TTC549 (cell line): ENCODE data around the gene CUX1.
"Not testable (repeated sequence)": the region's sequence is repeated elsewhere in the genome, so short reads cannot be mapped to it uniquely, and the experiment has no call there.

Source experiments
- FAIRE-seq: peaks from 2 replicates; lab custom pipeline; 2012; peaks lifted over from hg19 to GRCh38; lab: Jason Lieb, UNC

The CUX1 gene

DNA sequence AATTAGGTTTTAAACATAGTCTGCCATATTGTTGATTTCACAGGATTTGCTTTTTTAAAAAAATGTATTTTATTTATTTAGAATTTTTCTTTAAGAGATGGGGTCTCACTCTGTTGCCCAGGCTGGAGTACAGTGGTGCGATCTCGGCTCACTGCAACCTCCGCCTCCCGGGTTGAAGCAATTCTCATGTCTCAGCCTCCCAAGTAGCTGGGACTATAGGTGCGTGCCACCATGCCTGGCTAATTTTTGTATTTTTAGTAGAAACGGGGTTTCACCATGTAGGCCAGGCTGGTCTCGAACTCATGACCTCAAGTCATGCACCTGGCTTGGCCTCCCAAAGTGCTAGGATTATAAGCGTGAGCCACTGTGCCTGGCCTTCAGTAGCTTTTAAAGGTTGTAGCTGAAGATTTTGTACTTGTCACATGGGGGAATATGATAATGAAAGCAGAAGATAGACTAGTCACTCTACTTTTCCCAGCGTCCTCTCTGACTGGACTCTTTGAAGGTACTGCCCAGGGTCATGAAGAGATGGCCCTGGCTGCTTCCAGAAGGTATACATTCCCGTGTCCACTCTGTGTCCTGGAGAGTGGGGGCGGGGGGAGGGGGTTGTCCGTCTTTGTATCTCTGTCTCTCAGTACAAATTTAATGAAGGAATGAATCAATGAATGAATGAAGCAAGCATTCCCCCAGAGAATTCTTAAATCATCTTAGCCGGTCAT lies 194.8 kb downstream of the CUX1 start:
- not testable (repeated sequence) for FAIRE-seq

DNA sequence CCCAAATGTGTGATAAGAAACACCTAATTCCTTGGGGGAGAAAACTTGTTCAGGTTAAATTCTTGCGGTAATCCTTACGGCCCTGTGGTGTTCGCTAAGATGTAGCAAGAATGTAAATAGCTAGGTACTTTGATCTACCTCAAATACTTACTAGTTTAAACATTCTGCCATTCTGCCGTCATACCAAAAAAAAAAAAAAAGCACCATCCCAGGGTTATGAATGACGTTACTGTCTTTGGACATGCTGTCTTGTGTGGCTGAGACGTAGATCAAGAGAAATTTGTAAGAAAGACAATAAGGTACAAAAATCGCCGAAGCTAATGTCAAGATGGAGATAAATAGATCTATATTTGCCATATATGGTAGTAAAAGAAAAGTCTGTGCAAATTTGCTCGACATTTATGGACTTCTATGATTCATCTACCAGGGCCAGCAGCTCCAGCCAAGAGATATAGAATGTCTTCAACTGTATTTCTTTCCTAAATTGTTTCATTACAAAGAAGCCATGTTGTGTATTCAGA lies 195.6 kb downstream of the CUX1 start:
- no peak for FAIRE-seq

DNA sequence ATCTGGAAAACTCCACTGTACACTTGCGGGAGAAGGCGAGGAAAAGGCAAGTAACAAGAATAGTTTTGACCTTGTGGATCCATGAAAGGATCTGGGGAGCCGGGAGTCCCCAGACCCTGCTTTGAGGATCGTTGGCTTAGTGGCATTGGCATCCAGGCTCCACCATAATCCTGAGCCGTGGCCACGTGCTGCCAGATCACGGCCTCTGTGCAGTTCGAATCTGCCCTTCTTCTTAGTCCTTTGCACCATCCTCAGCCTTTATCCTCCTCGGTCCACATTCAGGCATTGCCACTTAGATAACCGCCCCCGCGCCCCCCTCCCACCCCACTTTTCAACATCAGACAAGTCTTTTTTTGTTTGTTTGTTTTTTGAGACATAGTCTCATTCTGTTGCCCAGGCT lies 201.4 kb downstream of the CUX1 start:
- FAIRE-seq: no peak

DNA sequence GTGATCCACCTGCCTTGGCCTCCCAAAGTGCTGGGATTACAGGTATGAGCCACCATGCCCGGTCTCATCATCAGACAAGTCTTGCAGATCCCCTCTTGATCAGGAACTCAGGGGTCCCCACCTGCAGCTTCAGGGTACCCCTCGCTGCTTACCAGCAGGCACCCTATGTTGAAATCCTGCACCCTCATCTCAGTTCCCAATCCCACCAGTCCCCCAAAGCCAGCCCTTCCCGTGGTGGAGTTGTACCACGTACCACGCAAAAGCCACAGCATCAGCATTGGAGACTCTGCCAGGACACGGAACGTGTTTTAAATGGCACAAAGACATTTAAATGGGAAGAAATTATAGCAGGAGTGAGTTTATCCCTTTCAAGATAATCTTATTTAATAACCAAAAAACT lies 202.0 kb downstream of the CUX1 start:
- FAIRE-seq: no peak

DNA sequence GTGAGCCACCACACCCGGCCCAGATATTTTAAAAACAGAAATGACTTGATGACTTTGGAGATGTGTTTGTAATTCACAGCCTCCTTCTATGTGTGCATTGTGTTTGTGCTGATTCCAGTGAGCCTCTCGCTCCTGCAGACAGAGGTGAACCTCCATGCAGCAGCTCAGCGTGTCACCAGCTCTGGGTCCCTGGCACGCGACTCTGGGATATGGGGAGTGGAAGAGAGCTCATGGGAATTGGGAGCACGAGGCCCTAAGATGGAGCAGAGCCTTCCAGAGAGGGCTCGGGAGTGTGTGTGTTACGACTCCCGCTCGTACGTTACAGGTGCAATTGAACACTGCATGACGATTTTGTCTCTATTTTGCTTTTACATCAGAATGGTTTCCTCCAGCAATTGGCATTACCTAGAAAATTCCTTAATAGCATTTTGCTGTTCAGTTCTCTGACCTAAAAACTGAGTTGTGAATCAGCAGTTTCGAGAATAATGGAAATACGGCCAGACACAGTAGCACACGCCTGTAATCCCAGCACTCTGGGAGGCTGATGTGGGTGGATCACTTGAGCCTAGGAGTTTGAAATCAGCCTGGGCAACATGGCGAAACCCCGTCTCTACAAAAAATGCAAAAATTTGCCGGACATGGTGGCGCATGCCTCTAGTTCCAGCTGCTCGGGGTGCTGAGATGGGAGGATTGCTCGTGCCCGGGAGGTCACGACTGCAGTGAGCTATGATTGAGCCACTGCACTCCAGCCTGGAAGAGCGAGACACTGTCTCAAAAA lies 204.6 kb downstream of the CUX1 start:
- FAIRE-seq: no peak

DNA sequence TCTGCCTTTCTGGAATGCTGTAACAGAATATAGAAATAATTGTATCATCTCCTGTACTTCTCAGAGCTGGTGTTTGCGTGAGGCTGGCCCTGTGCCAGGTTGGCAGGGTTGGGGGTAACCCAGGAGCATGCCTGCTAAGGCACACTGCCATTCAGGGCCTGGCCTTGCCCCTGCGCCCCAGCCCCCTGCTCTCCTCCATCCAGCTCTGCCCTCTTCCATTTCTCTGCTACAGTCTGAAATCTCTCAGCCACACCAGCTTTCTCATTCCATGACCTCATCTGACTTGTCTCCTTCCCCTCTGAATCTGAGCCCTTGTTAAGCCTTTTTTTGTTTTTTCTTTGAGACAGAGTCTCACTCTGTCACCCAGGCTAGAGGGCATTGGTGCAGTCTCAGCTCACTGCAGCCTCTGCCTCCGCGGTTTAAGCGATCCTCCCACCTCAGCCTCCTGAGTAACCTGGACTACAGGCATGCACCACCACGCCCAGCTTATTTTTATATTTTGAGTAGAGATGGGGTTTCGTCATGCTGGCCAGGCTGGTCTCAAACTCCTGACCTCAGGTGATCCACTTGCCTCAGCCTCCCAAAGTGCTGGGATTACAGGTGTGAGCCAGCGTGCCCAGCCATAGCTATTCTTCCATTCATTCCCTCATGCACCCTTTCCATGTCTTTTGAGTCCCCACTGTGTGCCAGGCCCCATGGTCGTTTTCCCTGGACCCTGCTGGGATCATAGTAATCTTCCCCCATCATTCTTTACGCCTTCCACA lies 206.8 kb downstream of the CUX1 start:
- no peak for FAIRE-seq

DNA sequence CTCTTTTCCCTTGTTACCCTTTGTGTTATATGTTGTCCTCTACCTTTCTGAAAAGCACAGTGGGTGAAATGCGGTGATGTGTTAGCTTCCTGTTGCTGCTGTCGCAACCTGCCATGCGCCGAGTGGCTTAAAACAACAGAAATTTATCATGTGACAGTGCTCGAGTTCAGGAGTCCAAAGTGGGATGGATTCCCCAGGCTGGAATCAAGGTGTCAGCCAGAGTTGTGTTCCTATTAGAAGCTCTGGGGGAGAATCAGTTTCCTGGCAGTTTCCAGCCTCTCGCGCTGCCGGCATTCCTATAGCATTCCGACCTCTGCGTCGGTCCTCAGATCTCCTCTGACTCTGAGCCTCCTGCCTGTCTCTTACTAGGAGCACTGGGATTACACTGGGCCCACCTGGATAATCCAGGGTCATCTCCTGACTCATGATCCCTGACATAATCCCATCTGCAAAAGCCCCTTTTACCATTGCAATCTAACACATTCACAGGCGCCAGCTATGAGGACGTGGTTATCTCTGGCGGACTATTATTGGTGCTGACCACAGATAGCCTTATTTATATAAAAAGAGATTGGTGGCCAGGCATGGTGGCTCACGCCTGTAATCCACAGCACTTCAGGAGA lies 207.5 kb downstream of the CUX1 start:
- no peak for FAIRE-seq

DNA sequence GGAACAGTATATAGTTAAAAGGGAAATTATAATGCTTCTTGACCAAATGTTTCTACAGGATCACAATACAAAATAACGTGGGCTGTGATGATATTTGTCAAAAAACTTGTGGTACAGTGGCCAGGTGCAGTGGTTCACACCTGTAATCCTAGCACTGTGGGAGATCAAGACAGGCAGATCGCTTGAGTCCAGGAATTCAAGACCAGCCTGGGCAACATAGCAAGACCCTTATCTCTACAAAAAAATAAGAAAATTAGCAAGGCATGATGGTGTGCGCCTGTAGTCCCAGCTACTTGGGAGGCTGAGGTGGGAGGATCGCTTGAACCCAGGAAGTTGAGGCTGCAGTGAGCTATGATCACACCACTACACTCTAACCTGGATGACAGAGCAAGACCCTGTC lies 208.4 kb downstream of the CUX1 start:
- not testable (repeated sequence) for FAIRE-seq

DNA sequence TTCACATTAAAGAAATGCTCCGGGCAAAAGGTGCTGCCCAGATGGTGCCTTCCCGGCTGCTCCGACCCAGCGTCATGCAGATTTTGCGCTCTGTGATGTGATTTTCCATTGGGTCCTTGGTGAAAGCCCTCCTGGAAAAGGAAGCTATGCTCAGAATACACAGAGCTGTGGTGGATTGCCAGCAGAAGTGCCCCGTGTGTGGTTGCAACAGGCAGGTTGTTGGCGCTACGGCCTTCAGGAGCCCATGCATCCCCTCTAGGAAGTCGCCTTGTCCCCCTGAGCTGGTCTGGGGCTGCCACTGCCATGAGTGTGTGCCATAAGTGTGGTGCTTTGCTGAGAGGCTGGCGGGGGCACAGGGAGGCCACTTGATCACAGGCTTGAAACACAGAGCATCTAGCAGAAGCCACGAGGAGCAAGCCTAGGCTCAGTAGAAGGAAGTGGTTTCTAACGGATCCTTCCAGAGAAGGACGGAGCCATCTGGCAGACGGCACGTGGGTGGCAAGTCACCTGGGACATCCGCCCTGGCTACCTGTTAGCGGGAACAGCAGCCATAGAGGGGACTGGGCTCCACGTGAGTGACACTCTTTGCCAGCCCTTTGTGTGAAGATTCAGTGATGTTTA lies 210.9 kb downstream of the CUX1 start:
- no peak for FAIRE-seq

DNA sequence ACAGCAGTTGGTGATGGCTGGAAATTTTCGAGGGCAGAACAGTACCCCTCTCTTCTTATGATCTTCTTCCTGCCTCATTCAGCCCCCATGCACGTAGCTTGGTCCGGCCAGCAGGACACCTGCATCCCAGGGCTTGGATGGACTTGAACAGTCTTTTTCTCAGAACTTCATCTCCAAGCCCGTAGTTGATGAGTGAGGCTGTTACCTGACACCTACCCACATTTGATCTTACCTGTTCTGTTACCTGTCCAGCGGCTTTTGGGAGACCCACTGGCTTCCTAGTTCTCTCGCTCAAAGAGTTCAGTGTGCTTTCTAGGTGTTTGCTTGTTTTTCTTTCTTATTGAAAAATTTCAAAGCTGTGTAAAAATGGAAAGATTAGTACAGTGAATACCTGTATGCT lies 212.2 kb downstream of the CUX1 start:
- no peak for FAIRE-seq

DNA sequence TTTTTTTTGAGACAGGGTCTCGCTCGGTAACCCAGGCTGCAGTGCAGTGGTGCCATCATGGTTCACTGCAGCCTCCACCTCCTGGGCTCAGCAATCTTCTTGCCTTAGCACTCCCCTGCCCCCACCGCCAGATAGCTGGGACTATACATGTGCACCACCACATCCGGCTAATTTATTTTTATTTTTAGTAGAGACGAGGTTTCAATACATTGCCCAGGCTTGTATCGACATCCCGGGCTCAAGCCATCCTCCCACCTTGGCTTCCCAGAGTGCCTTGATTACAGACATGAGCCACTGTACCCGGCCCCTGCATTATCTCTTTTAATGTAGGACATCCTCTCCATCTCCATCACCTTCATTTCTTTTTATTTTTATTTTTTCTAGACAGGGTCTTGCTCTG lies 213.3 kb downstream of the CUX1 start:
- no peak for FAIRE-seq

DNA sequence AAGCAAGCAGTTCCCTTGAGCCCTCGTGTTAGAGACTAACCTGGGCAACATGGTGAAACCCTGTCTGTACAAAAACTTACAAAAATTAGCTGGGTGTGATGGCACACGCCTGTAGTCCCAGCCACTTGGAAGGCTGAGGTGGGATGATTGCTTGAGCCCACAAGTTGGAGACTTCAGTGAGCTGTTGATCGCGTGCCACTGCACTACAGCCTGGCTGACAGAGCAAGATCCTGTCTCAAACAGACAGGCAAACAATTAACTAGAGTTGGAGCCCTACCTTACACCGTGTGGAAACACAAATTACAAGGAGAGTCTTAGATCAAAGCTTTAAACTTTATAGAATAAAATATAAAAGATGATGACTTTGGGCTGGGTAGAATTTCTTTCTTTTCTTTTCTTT lies 219.5 kb downstream of the CUX1 start:
- no peak for FAIRE-seq

DNA sequence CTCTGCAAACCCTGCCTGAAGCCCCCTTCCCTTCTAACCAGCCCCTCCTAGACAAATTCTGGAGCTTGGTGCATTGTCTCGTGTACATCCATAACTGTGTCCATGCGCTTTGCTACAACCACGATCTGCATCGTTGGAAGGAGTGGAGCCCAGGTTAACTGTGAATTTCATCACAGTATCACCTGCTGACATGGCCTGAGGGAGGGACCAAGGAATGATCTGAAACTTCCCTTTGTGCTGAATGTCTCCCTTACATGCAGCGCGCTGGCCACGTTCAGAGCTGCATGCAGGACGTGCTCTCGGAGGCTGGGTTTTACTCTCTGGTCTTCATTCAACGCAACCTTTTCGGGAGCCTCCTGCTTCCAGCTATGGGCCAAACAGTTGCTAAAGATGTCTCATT lies 222.3 kb downstream of the CUX1 start:
- no peak for FAIRE-seq

DNA sequence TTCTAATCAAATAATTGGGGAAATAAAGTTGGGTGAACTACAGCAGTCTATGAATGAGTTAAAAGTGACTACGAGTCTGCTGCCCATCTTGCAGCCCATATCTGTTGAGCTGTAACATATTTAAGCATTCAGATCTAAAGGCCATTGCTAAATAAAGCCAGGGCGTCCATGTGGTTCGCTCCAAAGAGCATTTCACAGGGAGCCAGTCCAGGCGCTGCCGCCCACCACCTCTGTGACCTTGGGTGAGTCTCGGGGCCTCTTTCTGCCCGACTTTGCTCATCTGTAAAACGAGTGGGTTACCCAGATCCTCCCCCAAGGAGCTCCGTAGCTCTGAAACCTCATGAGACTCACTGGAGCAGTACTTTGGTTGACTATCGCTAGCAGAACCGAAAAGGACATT lies 223.1 kb downstream of the CUX1 start:
- no peak for FAIRE-seq

DNA sequence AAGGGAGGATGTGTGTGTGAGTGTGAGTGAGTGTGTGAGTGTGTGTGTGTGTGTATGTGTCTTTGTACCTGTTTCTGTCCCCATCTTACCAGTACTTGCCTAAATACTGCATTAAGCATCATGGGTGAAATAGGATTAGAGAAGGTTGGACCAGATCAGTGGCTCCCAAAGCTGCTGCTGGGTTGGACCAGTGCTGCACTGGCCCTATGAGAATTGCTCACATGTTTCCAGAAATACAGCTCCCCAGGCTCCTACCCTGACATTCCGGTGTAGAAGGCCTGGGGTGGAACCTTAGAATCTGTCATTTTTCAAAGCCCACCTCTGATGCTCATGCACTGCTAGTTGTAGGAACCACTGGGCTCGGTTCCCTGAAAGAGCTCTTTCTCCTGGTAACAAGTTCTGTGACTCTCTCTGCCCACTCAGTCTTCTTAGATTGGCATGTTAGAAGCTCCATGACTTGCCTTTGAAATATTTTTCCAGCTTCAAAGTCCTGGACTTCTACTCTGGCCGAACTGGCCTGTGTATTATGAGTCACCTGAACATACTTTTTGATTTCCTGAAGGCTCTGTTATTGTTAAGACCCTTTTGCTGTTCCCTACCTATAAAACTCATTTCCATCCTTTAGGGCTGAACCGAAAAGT lies 224.7 kb downstream of the CUX1 start:
- no peak for FAIRE-seq

DNA sequence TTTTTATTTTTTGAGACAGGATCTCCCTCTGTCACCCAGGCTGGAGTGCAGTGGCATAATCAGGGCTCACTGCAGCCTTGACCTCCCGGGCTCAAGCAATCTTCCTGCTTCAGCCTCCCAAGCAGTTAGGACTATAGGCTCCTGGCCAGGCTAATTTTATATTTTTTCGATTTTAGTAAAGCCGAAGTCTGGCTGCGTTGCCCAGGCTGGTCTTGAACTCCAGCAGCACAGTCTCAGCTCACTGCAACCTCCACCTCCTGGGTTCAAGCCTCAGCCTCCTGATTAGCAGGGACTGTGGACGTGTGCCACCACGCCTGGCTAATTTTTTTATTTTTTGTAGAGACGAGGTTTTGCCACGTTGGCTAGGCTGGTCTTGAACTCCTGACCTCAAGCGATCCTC lies 225.4 kb downstream of the CUX1 start:
- not testable (repeated sequence) for FAIRE-seq

DNA sequence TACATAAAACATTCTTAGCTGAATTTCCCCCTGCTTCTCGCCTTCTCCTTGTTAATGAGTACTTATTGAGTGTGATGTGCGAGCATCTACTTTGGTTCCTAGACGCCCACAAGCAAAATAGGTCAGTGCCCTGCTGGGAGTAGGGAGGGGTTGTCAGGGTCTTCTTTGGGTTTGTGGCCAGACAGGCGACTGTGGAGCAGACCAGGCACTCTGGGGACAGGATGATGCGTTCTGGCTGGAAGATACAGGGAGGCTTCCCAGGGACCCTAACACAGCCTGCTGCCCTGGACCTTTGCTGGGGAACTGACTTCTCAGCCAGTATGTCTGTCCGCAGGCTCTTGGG lies 227.2 kb downstream of the CUX1 start:
- FAIRE-seq: no peak

DNA sequence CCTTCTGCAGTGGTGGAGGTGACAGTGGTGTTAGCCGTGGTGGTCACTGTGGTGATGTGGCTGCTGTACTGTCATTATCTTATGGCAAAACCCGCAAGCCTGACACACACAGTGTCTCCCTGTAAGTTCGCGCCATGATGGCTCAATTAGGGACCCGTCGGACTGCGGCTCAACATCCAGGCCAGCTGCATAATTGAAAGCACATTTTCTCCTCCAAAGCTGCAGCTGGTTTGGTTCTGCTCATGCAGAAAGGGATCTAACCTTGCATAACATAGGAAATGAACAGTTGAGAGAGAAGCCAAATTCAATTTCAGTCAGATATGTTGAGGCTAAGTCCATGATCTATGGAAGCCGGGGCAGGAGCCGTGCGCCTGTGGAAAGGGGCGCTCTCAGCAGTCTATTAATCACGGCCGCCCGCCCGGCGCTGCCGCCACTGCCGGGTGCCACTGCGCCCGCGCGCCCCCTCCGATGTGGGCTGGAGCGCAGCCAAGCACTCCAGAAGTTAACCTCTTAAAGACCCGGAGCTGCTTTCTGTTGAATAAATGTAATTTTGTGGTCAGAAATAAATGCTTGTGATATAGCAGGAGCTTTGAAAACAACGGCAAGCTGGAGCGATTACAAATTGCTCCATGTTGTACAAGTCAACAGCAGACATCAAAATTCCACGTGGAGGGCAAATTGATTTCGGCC lies 227.7 kb downstream of the CUX1 start:
- FAIRE-seq: no peak

DNA sequence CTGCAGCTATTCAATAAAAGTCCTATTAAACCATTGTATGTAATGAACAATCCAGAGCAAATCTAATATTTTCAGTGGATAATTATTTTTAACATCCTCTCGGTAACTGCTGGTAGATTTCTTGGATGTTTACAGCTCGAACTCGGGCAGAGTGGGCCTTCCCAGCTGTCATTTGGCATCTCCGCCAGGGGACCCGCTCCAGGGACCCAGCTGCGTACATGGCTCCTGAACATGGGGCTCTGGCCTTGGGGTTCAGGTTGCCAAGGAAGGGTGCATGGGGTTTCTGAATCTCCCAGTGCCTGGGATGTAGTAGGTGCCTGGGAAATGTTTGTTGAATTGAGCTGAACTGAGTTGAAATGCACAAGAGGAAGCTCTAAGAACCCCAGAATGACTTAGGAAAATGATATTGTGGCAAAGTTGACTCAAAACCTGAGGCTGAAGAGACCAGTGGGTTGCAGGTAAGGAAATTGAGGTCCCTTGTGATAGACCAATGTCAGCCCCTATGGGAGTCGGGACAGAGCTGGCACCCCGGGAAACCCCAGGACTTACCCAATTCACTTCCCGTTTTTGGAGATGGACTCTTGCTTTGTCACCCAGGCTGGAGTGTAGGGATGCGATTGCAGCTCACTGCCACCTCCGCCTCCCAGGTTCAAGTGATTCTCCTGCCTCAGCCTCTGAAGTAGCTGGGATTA lies 228.4 kb downstream of the CUX1 start:
- FAIRE-seq: no peak

DNA sequence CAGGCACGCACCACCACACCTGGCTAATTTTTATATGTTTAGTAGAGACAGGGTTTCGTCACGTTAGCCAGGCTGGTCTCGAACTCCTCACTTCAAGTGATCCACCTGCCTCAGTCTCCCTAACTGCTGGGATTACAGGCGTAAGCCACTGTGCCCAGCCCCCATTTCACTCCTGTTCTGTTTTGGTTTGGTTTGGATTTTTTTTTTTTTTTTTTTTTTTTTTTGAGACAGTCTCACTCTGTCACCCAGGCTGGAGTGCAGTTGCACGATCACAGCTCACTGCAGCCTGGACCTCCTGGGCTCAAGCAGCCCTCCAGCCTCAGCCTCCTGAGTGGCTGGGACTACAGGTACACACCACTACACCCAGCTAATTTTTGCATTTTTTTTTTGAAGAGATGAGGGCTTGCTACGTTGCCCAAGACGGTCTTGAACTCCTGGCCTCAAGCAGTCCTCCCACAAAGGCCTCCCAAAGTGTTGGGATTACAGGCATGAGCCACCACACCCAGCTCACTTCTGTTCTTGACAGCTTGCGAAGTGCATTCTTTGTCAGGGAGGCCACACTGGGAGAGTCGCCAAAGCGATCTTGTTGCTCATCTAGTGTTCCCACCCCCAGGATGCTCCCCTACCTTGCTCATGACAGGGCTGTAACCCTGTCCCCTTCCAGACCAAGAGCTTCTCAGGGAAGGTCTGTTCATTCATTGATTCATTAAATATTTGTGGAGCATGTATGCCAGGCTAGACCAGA lies 229.1 kb downstream of the CUX1 start:
- no peak for FAIRE-seq
